ENCODE results near the gene ZNF302. TPM values are rescaled to one million over a fixed set of nuclear protein-coding genes. Genes with fewer than 3 reads are reported as not detected.

Gene ZNF302
- polyA plus RNA-seq, 1 experiment: 11.0 TPM

GRCh38 chr19:34712395-34713261, 35.1 kb downstream of the ZNF302 start:
- DNase-seq (ENCODE audit: low read depth): peak; percentile 10
- ChIA-PET POLR2A (no interaction called here), CTCF (interaction anchor here (0.6 to 5.8 kb wide), 12 partner anchors 9 to 236 kb away, joined by 3 to 69 read pairs (median 3); no protein-coding TSS in a partner anchor)
- TF ChIP-seq, protein P1, sequence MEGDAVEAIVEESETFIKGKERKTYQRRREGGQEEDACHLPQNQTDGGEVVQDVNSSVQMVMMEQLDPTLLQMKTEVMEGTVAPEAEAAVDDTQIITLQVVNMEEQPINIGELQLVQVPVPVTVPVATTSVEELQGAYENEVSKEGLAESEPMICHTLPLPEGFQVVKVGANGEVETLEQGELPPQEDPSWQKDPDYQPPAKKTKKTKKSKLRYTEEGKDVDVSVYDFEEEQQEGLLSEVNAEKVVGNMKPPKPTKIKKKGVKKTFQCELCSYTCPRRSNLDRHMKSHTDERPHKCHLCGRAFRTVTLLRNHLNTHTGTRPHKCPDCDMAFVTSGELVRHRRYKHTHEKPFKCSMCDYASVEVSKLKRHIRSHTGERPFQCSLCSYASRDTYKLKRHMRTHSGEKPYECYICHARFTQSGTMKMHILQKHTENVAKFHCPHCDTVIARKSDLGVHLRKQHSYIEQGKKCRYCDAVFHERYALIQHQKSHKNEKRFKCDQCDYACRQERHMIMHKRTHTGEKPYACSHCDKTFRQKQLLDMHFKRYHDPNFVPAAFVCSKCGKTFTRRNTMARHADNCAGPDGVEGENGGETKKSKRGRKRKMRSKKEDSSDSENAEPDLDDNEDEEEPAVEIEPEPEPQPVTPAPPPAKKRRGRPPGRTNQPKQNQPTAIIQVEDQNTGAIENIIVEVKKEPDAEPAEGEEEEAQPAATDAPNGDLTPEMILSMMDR (IDR thresholded peaks at IDR 0.05; ENCODE audit: insufficient read depth, low read depth, low read length): peak; percentile 50
- Histone ChIP-seq H3K27me3 (ENCODE audit: control insufficient read depth, insufficient read depth, low read length) (no peaks in the 10 kb centered on the region), H3K36me3 (ENCODE audit: control insufficient read depth, insufficient read depth, low read length) (no peaks in the 10 kb centered on the region), H3K4me3 (ENCODE audit: low read depth, low read length) (no peak overlapping the region)

- Histone ChIP-seq H3K36me3 (ENCODE audit: control insufficient read depth, insufficient read depth, low read length) (no peaks in the 10 kb centered on the region), H3K27me3 (ENCODE audit: control insufficient read depth, insufficient read depth, low read length) (no peaks in the 10 kb centered on the region), H3K4me3 (ENCODE audit: low read depth, low read length) (no peak overlapping the region)
- ChIA-PET CTCF (interaction anchor here (0.6 to 5.8 kb wide), 8 partner anchors 8 to 237 kb away, joined by 3 to 69 read pairs (median 4); no protein-coding TSS in a partner anchor), POLR2A (no interaction called here)
- TF ChIP-seq, protein P1 (IDR thresholded peaks at IDR 0.05; ENCODE audit: insufficient read depth, low read depth, low read length): no peak
- DNase-seq (ENCODE audit: low read depth): no peak
These were observed 35.8 kb downstream of the ZNF302 start for GRCh38 chr19:34713262-34713637.

DNA sequence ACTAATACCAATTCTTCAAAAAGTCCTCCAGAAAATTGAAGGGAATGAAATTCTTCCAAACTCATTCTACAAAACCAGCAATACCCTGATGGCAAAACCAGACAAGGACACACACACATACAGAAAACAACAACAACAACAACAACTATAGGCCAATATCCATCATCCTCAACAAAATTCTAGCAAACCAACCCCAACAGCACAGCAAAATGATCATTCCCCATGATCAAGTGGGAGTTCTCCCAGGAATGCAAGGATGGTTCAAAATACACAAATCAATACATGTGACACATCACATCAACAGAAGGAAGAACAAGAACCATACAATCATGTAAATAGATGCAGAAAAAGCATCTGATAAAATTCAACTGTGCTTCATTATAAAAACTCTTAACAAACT, 37.9 kb downstream of the ZNF302 start:
- TF ChIP-seq, protein P1 (IDR thresholded peaks at IDR 0.05; ENCODE audit: insufficient read depth, low read depth, low read length): no peak
- Histone ChIP-seq H3K4me3 (ENCODE audit: low read depth, low read length) (no peak overlapping the region), H3K36me3 (ENCODE audit: control insufficient read depth, insufficient read depth, low read length) (no peaks in the 10 kb centered on the region), H3K27me3 (ENCODE audit: control insufficient read depth, insufficient read depth, low read length) (no peaks in the 10 kb centered on the region)
- POLR2A ChIA-PET: no interaction called here
- CTCF ChIA-PET: no interaction called here
- DNase-seq (ENCODE audit: low read depth): no peak

DNA sequence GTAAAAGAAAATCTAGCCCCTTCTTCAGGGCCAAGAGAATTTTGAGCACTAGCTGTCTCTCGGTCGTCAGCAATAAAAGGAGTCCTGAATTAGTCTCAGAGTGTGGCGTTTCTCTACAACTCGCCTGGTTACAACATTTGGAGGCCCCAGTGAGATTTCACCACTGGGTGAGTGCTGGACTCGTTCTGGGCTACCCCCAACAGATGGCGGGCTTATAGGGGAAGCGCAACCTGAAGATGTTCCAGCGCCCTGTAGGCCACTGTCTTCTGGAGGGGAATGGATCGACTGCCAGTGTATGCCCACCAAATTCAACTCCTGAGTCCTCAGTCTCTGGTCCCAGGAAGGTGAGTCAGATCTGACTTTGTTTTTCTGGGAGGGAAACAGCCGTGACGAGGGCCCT, 44.9 kb downstream of the ZNF302 start:
- POLR2A ChIA-PET: no interaction called here
- H3K4me3 ChIP-seq (ENCODE audit: low read depth, low read length): no peak overlapping the region
- H3K27me3 ChIP-seq (ENCODE audit: control insufficient read depth, insufficient read depth, low read length): no peaks in the 10 kb centered on the region
- TF ChIP-seq, protein P1 (IDR thresholded peaks at IDR 0.05; ENCODE audit: insufficient read depth, low read depth, low read length): no peak
- no peak for DNase-seq (ENCODE audit: low read depth)
- H3K36me3 ChIP-seq (ENCODE audit: control insufficient read depth, insufficient read depth, low read length): no peaks in the 10 kb centered on the region
- CTCF ChIA-PET: no interaction called here

DNA sequence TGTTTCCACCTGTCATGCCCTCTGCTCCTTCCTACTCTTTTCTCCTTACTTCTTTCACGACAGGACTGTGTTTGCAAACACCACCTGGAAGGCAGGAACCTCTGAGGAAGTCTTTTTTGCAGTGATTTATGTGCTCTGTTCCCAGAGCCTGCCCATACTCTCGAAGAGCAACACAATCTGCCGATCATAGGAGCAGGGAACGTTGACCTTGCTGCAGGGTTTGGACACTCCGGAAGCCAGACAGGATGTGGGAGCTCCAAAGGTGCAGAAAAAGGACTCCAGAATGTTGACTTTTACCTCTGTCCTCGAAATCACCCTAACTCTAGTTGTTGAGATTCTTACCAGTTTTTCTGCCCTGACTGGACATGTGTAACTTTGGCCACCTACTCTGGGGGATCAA, 47.9 kb downstream of the ZNF302 start:
- CTCF ChIA-PET: interaction anchor here (1.0 kb wide), 1 partner anchor 13 kb away, joined by 3 read pairs; no protein-coding TSS in a partner anchor

More for the DNA sequence above, 47.9 kb downstream of the ZNF302 start:
- no peak for DNase-seq (ENCODE audit: low read depth)
- TF ChIP-seq, protein P1 (IDR thresholded peaks at IDR 0.05; ENCODE audit: insufficient read depth, low read depth, low read length): no peak
- Histone ChIP-seq H3K36me3 (ENCODE audit: control insufficient read depth, insufficient read depth, low read length) (no peaks in the 10 kb centered on the region), H3K27me3 (ENCODE audit: control insufficient read depth, insufficient read depth, low read length) (peaks cover 1% of the 10 kb centered on the region; the same call in 1 of the 2 replicates), H3K4me3 (ENCODE audit: low read depth, low read length) (no peak overlapping the region)
- POLR2A ChIA-PET: no interaction called here
